GM19193 (cell line): Measurements from ENCODE around the gene LUC7L.
"Not testable (repeated sequence)": the region's sequence is repeated elsewhere in the genome, so short reads cannot be mapped to it uniquely, and the experiment has no call there.

Source experiments
- POLR2A ChIP-seq: IDR thresholded peaks from 4 replicates; pipeline ENCODE4 v1.6.1; 2011; ENCODE audit not compliant: insufficient read depth, insufficient read length; ENCODE audit errors: extremely low read depth

LUC7L gene

DNA sequence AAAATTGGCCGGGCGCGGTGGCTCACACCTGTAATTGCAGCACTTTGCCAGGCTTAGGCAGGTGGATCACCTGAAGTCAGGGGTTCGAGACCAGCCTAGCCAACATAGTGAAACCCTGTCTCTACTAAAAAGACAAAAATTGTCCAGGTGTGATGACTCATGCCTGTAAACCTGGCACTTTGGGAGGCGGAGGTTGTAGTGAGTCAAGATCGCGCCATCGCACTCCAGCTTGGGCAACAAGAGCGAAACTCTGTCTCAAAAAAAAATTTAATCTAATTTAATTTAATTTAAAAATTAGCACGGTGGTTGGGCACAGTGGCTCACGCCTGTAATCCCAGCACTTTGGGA is 50.6 kb downstream of the LUC7L start:
- TF ChIP-seq POLR2A = no peak

DNA sequence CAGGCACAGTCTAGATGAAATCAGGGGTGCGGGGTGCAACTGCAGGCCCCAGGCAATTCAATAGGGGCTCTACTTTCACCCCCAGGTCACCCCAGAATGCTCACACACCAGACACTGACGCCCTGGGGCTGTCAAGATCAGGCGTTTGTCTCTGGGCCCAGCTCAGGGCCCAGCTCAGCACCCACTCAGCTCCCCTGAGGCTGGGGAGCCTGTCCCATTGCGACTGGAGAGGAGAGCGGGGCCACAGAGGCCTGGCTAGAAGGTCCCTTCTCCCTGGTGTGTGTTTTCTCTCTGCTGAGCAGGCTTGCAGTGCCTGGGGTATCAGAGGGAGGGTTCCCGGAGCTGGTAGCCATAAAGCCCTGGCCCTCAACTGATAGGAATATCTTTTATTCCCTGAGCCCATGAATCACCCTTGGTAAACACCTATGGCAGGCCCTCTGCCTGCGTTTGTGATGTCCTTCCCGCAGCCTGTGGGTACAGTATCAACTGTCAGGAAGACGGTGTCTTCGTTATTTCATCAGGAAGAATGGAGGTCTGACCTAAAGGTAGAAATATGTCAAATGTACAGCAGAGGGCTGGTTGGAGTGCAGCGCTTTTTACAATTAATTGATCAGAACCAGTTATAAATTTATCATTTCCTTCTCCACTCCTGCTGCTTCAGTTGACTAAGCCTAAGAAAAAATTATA is 51.1 kb downstream of the LUC7L start:
- no peak for TF ChIP-seq POLR2A

GRCh38 chr16:177394-177822 is 51.8 kb downstream of the LUC7L start:
- no peak for TF ChIP-seq POLR2A

DNA sequence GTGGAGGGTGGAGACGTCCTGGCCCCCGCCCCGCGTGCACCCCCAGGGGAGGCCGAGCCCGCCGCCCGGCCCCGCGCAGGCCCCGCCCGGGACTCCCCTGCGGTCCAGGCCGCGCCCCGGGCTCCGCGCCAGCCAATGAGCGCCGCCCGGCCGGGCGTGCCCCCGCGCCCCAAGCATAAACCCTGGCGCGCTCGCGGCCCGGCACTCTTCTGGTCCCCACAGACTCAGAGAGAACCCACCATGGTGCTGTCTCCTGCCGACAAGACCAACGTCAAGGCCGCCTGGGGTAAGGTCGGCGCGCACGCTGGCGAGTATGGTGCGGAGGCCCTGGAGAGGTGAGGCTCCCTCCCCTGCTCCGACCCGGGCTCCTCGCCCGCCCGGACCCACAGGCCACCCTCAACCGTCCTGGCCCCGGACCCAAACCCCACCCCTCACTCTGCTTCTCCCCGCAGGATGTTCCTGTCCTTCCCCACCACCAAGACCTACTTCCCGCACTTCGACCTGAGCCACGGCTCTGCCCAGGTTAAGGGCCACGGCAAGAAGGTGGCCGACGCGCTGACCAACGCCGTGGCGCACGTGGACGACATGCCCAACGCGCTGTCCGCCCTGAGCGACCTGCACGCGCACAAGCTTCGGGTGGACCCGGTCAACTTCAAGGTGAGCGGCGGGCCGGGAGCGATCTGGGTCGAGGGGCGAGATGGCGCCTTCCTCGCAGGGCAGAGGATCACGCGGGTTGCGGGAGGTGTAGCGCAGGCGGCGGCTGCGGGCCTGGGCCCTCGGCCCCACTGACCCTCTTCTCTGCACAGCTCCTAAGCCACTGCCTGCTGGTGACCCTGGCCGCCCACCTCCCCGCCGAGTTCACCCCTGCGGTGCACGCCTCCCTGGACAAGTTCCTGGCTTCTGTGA is 52.5 kb downstream of the LUC7L start, which contains the start of gene HBA1:
Gene HBA1 (plus strand): TSS at position 204 of the 906 bp plus-strand sequence. CDS start 37 bp downstream, at position 241.
- TF ChIP-seq POLR2A = not testable (repeated sequence)

GRCh38 chr16:175011-175949 is 54.0 kb downstream of the LUC7L start:
- TF ChIP-seq POLR2A = no peak

DNA sequence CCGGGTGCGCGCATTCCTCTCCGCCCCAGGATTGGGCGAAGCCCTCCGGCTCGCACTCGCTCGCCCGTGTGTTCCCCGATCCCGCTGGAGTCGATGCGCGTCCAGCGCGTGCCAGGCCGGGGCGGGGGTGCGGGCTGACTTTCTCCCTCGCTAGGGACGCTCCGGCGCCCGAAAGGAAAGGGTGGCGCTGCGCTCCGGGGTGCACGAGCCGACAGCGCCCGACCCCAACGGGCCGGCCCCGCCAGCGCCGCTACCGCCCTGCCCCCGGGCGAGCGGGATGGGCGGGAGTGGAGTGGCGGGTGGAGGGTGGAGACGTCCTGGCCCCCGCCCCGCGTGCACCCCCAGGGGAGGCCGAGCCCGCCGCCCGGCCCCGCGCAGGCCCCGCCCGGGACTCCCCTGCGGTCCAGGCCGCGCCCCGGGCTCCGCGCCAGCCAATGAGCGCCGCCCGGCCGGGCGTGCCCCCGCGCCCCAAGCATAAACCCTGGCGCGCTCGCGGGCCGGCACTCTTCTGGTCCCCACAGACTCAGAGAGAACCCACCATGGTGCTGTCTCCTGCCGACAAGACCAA is 56.8 kb downstream of the LUC7L start, which contains the start of gene HBA2:
Gene HBA2 (plus strand): TSS at position 503 of the 568 bp plus-strand sequence. CDS start 37 bp downstream, at position 540.
- TF ChIP-seq POLR2A = not testable (repeated sequence)

DNA sequence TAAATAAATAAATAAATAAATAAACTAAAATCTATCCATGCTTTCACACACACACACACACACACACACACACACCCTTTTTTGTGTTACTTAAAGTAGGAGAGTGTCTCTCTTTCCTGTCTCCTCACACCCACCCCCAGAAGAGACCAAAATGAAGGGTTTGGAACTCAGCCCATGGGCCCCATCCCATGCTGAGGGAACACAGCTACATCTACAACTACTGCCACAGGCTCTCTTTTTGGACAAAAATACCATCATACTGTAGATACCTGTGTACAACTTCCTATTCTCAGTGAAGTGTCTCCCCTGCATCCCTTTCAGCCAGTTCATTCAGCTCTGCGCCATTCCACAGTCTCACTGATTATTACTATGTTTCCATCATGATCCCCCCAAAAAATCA is 58.5 kb downstream of the LUC7L start:
- no peak for TF ChIP-seq POLR2A

DNA sequence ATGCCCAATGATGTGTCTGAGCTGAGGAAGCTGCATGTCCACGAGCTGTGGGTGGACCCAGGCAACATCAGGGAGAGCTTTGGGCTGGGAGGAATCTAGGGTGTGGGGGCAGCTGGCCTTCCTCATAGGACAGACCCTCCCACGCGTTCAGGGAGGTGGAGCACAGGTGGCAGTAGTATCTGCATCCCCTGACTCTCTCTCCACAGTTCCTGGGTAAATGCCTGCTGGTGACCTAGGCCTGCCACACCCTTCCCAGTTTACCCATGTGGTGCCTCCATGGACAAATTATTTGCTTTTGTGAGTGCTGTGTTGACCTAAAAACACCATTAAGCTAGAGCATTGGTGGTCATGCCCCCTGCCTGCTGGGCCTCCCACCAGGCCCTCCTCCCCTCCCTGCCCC is 60.2 kb downstream of the LUC7L start:
- no peak for TF ChIP-seq POLR2A

- TF ChIP-seq POLR2A = no peak
Observed at GRCh38 chr16:168424-168823, 60.8 kb downstream of the LUC7L start.

- TF ChIP-seq POLR2A = no peak
Observed at GRCh38 chr16:167122-167690, 62.0 kb downstream of the LUC7L start.

DNA sequence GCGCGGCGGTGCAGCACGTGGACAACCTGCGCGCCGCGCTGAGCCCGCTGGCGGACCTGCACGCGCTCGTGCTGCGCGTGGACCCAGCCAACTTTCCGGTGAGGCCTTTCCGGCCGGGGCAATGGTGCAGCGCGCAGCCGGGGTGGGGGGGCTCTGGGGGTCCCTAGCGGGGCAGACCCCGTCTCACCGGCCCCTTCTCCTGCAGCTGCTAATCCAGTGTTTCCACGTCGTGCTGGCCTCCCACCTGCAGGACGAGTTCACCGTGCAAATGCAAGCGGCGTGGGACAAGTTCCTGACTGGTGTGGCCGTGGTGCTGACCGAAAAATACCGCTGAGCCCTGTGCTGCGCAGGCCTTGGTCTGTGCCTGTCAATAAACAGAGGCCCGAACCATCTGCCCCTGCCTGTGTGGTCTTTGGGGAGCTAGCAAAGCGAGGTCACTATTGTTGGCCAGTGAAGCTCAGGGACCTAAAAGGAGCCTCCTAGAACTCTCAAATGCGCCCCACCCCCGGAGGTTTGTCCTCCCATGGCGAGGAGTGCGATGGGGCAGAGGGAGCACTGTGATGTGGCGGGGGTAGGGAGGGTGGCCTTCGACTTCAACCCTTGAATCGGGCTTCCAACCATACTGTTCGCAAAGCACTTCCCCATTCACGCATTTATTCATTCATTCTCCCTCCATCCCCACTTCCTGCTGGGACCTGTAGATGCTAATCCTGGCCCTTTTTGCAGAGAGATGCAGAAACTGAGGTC is 62.7 kb downstream of the LUC7L start:
- TF ChIP-seq POLR2A = no peak

DNA sequence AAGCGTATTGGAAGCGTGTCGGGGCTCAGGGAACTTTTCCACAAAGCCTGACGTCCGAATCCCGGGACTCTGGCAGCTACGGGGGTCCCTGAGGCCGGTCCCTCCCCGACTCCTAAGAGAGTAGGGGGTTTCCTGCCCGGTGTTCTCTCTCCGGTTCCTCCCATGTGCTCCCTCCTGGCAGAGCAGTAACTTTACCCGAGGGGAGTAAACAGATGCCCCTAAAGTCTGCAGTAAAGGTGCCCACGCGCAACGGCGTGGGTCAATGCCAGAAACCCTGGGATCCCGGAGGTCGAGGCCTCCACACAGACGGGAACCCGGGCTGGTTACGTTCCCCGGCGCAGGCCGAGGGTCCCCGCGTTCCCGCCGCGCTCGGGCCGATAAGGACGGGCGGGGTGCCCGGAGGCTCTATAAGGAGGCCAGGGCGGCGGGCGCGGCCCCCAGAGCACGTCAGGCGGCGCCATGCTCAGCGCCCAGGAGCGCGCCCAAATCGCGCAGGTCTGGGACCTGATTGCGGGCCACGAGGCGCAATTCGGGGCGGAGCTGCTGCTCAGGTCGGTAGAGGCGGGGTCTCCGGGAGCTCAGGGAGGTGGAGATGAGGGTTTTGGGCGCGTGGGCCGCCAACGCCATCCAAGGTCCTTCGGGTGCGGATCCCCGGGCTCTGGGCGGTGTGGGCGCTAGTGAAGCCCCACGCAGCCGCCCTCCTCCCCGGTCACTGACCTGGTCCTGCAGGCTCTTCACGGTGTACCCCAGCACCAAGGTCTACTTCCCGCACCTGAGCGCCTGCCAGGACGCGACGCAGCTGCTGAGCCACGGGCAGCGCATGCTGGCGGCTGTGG is 63.5 kb downstream of the LUC7L start, which contains the start of gene HBM:
Gene HBM (plus strand): TSS at position 440 of the 836 bp plus-strand sequence. CDS start 20 bp downstream, at position 460.
- TF ChIP-seq POLR2A = no peak
